ENCODE results near the gene EREG. TPM values are rescaled to one million over a fixed set of nuclear protein-coding genes. Genes with fewer than 3 reads are reported as not detected.

EREG gene
- total and polyA plus RNA-seq, 9 of the 15 experiments (the other 6 are each of a cell fraction or from before 2014, with no cell fraction given), result 0.97 to 7.3 (median 2.5) TPM

DNA sequence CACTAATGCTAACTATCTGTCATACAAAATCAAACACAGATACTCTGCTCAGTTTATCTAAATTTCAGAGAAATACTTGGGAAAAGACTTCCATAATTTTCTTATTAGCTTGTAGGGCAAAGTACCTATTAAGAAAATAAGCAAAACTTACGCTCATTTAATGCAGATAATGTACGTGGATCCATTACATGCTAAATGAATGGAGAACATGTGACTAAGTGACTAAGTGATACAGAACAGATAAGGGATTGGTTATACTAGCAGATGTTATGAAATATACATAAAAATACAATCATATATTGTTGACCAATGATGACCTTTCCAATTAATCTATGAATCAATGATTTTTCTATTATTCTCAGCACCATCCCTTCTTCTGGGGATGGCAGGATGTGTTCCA, 25.7 kb downstream of the EREG start (continued):
- TF ChIP-seq FOSL1 (tag; conservative IDR thresholded peaks at IDR 0.05), result peak; percentile 58; the same call in 1 of the 2 replicates

DNA sequence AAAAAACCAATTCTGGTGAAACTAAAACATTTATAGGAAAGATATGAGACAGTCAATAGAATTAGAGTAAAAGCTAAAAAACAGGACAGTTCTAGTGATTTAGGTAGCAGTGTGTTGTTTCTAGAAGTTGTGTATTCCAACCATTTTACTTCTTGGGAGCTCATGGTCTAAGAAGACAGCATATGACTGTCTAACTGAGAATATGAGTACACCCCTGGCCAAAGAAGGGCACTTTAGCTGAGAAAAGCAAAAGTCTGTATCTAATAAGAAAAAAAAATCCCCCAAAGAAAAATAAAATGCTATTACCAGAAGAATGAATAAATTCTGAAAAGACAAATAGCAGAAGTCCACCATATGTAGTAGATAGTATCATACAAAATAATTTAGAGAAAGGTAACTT, 26.4 kb downstream of the EREG start:
- CTCF ChIA-PET (ENCODE audit: low intra/inter-chr PET ratio), result no interaction called here
- H3K79me2 ChIP-seq (ENCODE audit: control insufficient read depth, insufficient read depth, low read length), result no peaks in the 10 kb centered on the region
- peaks cover 3% of the 10 kb centered on the region; the same call in 1 of the 3 replicates for H3K36me3 ChIP-seq (ENCODE audit: control insufficient read depth, insufficient read depth, low read length)
- DNase-seq (ENCODE audit: extremely low read depth in 1 of 4, low spot score in 3 of 4) (no peak), FAIRE-seq (no peak), ATAC-seq (no peak)
- no peak overlapping the region for H3K4me3 ChIP-seq
- H3K27ac ChIP-seq (ENCODE audit: extremely low read depth, low read depth, low read length), result no peak overlapping the region; the same call in 2 of the 3 replicates
- intact Hi-C loops (cut with micrococcal nuclease), result no loop called here
- in situ Hi-C loops (cut with MboI), result no loop called here
- no peaks in the 10 kb centered on the region for H3K9me3 ChIP-seq (replicated peaks; ENCODE audit: control insufficient read depth, insufficient read depth, low read depth, low read length)
- POLR2A ChIA-PET, result no interaction called here
- BruUV-seq (replicated peaks), result no TSS peak
- peak overlapping the region; percentile 41; the same call in 1 of the 2 replicates for H2AFZ ChIP-seq (ENCODE audit: low read depth, low read length)
- H3K9ac ChIP-seq (ENCODE audit: insufficient read depth in 1 of 2, low read depth in 2 of 2, low read length in 2 of 2), result no peak overlapping the region
- no peaks in the 10 kb centered on the region for H4K20me1 ChIP-seq (replicated peaks; ENCODE audit: control insufficient read depth, insufficient read depth, low read length)
- no peaks in the 10 kb centered on the region for H3K27me3 ChIP-seq (ENCODE audit: control insufficient read depth in 2 of 2, insufficient read depth in 2 of 2, low read length in 2 of 2)
- no peaks in the 10 kb centered on the region for H3K9me1 ChIP-seq (ENCODE audit: control insufficient read depth, insufficient read depth, low read length)
- H3K4me2 ChIP-seq (ENCODE audit: insufficient read depth, low read length), result no peak overlapping the region
- peaks cover 0 to 11% of the 10 kb centered on the region in 2 experiments; a peak in 2 of 5 replicates for H3K4me1 ChIP-seq (replicated peaks in 1 of 2; ENCODE audit: control insufficient read depth in 2 of 2, insufficient read depth in 2 of 2, low read length in 2 of 2)
- no peak for TF ChIP-seq NR4A1 (CRISPR knock-in tag; IDR thresholded peaks at IDR 0.05)
- TF ChIP-seq NR4A1 (tag; IDR thresholded peaks at IDR 0.05), result no peak
- TF ChIP-seq ILK (tag; IDR thresholded peaks at IDR 0.05; ENCODE audit: borderline replicate concordance, low read depth), result no peak
- TF ChIP-seq PRMT5 (CRISPR knock-in tag; IDR thresholded peaks at IDR 0.05), result no peak
- TF ChIP-seq TCF7 (IDR thresholded peaks at IDR 0.05; ENCODE audit: borderline replicate concordance), result no peak
- no peak for TF ChIP-seq IRF2 (CRISPR knock-in tag; IDR thresholded peaks at IDR 0.05)
- TF ChIP-seq, protein P1, sequence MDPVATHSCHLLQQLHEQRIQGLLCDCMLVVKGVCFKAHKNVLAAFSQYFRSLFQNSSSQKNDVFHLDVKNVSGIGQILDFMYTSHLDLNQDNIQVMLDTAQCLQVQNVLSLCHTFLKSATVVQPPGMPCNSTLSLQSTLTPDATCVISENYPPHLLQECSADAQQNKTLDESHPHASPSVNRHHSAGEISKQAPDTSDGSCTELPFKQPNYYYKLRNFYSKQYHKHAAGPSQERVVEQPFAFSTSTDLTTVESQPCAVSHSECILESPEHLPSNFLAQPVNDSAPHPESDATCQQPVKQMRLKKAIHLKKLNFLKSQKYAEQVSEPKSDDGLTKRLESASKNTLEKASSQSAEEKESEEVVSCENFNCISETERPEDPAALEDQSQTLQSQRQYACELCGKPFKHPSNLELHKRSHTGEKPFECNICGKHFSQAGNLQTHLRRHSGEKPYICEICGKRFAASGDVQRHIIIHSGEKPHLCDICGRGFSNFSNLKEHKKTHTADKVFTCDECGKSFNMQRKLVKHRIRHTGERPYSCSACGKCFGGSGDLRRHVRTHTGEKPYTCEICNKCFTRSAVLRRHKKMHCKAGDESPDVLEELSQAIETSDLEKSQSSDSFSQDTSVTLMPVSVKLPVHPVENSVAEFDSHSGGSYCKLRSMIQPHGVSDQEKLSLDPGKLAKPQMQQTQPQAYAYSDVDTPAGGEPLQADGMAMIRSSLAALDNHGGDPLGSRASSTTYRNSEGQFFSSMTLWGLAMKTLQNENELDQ (CRISPR knock-in tag; IDR thresholded peaks at IDR 0.05; ENCODE audit: borderline replicate concordance), result no peak
- TF ChIP-seq GTF2F1 (IDR thresholded peaks at IDR 0.05; ENCODE audit: low read depth, low read length), result no peak
- TF ChIP-seq, protein P2, sequence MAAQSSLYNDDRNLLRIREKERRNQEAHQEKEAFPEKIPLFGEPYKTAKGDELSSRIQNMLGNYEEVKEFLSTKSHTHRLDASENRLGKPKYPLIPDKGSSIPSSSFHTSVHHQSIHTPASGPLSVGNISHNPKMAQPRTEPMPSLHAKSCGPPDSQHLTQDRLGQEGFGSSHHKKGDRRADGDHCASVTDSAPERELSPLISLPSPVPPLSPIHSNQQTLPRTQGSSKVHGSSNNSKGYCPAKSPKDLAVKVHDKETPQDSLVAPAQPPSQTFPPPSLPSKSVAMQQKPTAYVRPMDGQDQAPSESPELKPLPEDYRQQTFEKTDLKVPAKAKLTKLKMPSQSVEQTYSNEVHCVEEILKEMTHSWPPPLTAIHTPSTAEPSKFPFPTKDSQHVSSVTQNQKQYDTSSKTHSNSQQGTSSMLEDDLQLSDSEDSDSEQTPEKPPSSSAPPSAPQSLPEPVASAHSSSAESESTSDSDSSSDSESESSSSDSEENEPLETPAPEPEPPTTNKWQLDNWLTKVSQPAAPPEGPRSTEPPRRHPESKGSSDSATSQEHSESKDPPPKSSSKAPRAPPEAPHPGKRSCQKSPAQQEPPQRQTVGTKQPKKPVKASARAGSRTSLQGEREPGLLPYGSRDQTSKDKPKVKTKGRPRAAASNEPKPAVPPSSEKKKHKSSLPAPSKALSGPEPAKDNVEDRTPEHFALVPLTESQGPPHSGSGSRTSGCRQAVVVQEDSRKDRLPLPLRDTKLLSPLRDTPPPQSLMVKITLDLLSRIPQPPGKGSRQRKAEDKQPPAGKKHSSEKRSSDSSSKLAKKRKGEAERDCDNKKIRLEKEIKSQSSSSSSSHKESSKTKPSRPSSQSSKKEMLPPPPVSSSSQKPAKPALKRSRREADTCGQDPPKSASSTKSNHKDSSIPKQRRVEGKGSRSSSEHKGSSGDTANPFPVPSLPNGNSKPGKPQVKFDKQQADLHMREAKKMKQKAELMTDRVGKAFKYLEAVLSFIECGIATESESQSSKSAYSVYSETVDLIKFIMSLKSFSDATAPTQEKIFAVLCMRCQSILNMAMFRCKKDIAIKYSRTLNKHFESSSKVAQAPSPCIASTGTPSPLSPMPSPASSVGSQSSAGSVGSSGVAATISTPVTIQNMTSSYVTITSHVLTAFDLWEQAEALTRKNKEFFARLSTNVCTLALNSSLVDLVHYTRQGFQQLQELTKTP (IDR thresholded peaks at IDR 0.05; ENCODE audit: low read depth in 1 of 2, partially characterized antibody in 2 of 2), result no peak
- no peak for TF ChIP-seq MAZ (CRISPR knock-in tag; conservative IDR thresholded peaks at IDR 0.05 in 1 of 2, IDR thresholded peaks at IDR 0.05 in 1 of 2)
- no peak for TF ChIP-seq LEF1 (IDR thresholded peaks at IDR 0.05)
- TF ChIP-seq MCM3 (IDR thresholded peaks at IDR 0.05), result no peak
- TF ChIP-seq, protein P3, sequence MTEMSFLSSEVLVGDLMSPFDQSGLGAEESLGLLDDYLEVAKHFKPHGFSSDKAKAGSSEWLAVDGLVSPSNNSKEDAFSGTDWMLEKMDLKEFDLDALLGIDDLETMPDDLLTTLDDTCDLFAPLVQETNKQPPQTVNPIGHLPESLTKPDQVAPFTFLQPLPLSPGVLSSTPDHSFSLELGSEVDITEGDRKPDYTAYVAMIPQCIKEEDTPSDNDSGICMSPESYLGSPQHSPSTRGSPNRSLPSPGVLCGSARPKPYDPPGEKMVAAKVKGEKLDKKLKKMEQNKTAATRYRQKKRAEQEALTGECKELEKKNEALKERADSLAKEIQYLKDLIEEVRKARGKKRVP (CRISPR knock-in tag; IDR thresholded peaks at IDR 0.05), result no peak

Measured in K562 (cell line).